Astrocyte (in vitro differentiated cells and primary cell): ENCODE results near the gene SHANK2. TPM values are rescaled to one million over a fixed set of nuclear protein-coding genes. Genes with fewer than 3 reads are reported as not detected.

Experiments
- DNase-seq: peaks from one replicate; pipeline ENCODE4 v3.0.0-alpha.2; 2010; ENCODE audit warnings: low read depth
- FAIRE-seq: peaks from 2 replicates; lab custom pipeline; 2011; peaks lifted over from hg19 to GRCh38; lab: Jason Lieb, UNC
- H2AFZ ChIP-seq: 2 replicates; pipeline ENCODE4 v1.6.0; 2012; ENCODE audit warnings: low read depth, low read length, inconsistent platforms
- H3K27ac ChIP-seq: 2 replicates; pipeline ENCODE4 v1.5.1; 2011; ENCODE audit warnings: low read depth, low read length, inconsistent platforms
- H3K27me3 ChIP-seq: 2 replicates; pipeline ENCODE4 v1.6.0; 2011; ENCODE audit warnings: low read length, inconsistent platforms; ENCODE audit not compliant: insufficient read depth
- H3K36me3 ChIP-seq: 2 replicates; pipeline ENCODE4 v1.5.1; 2011; ENCODE audit warnings: low read length, inconsistent platforms; ENCODE audit not compliant: insufficient read depth
- H3K4me1 ChIP-seq: 2 replicates; pipeline ENCODE4 v1.5.1; 2011; ENCODE audit warnings: low read length, inconsistent platforms; ENCODE audit not compliant: insufficient read depth
- H3K4me2 ChIP-seq: 2 replicates; pipeline ENCODE4 v1.6.0; 2012; ENCODE audit warnings: low read length, inconsistent platforms
- H3K4me3 ChIP-seq: 2 replicates; pipeline ENCODE4 v1.5.1; 2011; ENCODE audit warnings: low read depth, mild to moderate bottlenecking, low read length, inconsistent platforms; ENCODE audit not compliant: insufficient read depth
- H3K79me2 ChIP-seq: 2 replicates; pipeline ENCODE4 v1.6.0; 2012; ENCODE audit warnings: mild to moderate bottlenecking, low read length, inconsistent platforms; ENCODE audit not compliant: insufficient read depth
- H3K9ac ChIP-seq: 2 replicates; pipeline ENCODE4 v1.6.0; 2012; ENCODE audit warnings: mild to moderate bottlenecking, low read length, inconsistent platforms
- H3K9me3 ChIP-seq: 2 replicates; pipeline ENCODE4 v1.5.1; 2012; ENCODE audit warnings: low read depth, mild to moderate bottlenecking, low read length, inconsistent platforms; ENCODE audit not compliant: insufficient read depth
- H4K20me1 ChIP-seq: 2 replicates; pipeline ENCODE4 v1.6.0; 2012; ENCODE audit warnings: low read length, inconsistent platforms; ENCODE audit not compliant: insufficient read depth
- H3K27ac Mint-ChIP-seq: one replicate; pipeline ENCODE4 v1.8.0; 2021; ENCODE audit warnings: mild to moderate bottlenecking, mixed read lengths; ENCODE audit not compliant: unreplicated experiment
- H3K27me3 Mint-ChIP-seq: one replicate; pipeline ENCODE4 v1.8.0; 2021; ENCODE audit warnings: low read depth, mixed read lengths; ENCODE audit not compliant: unreplicated experiment
- H3K36me3 Mint-ChIP-seq: one replicate; pipeline ENCODE4 v1.8.0; 2021; ENCODE audit warnings: low read depth, mixed read lengths; ENCODE audit not compliant: unreplicated experiment
- H3K4me1 Mint-ChIP-seq: one replicate; pipeline ENCODE4 v1.8.0; 2021; ENCODE audit warnings: low read depth, mixed read lengths; ENCODE audit not compliant: unreplicated experiment
- H3K4me3 Mint-ChIP-seq: one replicate; pipeline ENCODE4 v1.8.0; 2021; ENCODE audit warnings: mild to moderate bottlenecking, moderate library complexity, mixed read lengths; ENCODE audit not compliant: unreplicated experiment
- H3K9me3 Mint-ChIP-seq: one replicate; pipeline ENCODE4 v1.8.0; 2021; ENCODE audit warnings: mild to moderate bottlenecking, mixed read lengths; ENCODE audit not compliant: unreplicated experiment
- EZH2 ChIP-seq: IDR thresholded peaks from 2 replicates; pipeline ENCODE4 v1.6.1; 2012; ENCODE audit warnings: mild to moderate bottlenecking, low read length, inconsistent platforms; ENCODE audit not compliant: insufficient read depth
- total RNA-seq: library from RNA; stranded (reverse); gene quantifications from 2 replicates; pipeline ENCODE4 v1.2.1, GENCODE V29; 2021
- TF ChIP-seq, protein P1 (sequence below): IDR thresholded peaks from 2 replicates; pipeline ENCODE4 v1.5.1; 2011; ENCODE audit warnings: low read depth, mild to moderate bottlenecking, inconsistent platforms, low read length, moderate library complexity; ENCODE audit not compliant: insufficient read depth

The SHANK2 gene
- total RNA-seq, 1 donor from 2014 or later: 10.1 TPM

DNA sequence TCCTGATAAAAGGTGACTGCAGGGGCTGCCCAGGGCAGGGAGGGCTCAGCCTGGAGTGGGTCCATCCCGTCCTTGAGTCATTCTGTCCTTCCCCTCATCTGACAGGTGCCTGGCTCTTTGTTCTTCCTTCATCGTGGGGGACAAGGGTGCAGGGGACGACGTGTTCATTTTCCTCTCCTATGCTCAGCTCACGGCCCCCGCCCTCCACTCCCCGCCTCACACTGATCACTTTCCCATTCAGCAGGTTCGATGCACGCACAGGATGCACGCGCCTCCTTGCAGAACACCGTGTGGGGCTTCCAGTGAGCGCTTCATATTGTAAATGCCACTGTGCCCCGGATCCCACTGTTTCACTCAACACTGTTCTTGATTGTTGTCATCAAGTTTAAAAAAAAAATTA, 32.7 kb upstream of the SHANK2 start:
- Histone ChIP-seq H3K36me3 (no peaks in the 10 kb centered on the region), H3K4me1 (peaks cover 19% of the 10 kb centered on the region), H3K27ac (no peak overlapping the region), H3K4me3 (no peak overlapping the region), H3K9ac (no peak overlapping the region), H2AFZ (no peak overlapping the region), H3K9me3 (no peaks in the 10 kb centered on the region), H3K27me3 (peaks cover 7% of the 10 kb centered on the region), H3K79me2 (no peaks in the 10 kb centered on the region), H4K20me1 (no peaks in the 10 kb centered on the region), H3K4me2 (no peak overlapping the region)
- no peak for DNase-seq
- no peak overlapping the region for H3K27ac Mint-ChIP-seq
- H3K4me1 Mint-ChIP-seq: peaks cover 10% of the 10 kb centered on the region
- no peak for FAIRE-seq
- peaks cover 18% of the 10 kb centered on the region for H3K27me3 Mint-ChIP-seq
- H3K4me3 Mint-ChIP-seq: no peak overlapping the region
- TF ChIP-seq, protein P1, sequence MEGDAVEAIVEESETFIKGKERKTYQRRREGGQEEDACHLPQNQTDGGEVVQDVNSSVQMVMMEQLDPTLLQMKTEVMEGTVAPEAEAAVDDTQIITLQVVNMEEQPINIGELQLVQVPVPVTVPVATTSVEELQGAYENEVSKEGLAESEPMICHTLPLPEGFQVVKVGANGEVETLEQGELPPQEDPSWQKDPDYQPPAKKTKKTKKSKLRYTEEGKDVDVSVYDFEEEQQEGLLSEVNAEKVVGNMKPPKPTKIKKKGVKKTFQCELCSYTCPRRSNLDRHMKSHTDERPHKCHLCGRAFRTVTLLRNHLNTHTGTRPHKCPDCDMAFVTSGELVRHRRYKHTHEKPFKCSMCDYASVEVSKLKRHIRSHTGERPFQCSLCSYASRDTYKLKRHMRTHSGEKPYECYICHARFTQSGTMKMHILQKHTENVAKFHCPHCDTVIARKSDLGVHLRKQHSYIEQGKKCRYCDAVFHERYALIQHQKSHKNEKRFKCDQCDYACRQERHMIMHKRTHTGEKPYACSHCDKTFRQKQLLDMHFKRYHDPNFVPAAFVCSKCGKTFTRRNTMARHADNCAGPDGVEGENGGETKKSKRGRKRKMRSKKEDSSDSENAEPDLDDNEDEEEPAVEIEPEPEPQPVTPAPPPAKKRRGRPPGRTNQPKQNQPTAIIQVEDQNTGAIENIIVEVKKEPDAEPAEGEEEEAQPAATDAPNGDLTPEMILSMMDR: no peak
- no peak for TF ChIP-seq EZH2
- H3K9me3 Mint-ChIP-seq: peaks cover 10% of the 10 kb centered on the region
- H3K36me3 Mint-ChIP-seq: peaks cover 3% of the 10 kb centered on the region

DNA sequence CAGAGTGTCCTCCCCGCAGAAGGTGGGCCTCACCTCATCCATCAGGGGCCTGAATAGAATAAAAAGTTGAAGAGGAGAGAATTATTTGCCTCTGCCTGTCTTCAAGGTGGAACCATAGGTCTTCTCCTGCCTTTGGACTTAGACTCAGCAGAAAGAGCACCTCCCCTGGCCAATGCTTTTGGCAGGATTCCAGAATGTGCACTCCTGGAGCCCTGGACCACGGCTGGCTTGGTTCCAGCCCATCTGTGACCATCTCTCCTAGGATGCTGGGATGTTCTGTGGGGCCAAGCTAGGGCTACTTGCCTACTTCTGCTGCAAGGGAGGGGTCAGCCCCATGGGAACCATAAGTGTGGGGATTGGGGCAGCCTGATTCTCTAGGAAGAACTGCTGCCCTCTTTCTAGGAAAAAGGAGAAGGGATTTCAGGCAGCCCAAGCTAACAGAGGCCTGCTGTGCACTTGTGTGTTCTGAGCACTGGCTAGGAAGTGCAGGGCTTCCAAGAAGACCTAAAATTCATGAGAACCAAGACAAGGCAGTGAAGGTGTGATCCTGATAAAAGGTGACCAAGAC, 32.2 kb upstream of the SHANK2 start:
- Histone ChIP-seq H3K9ac (no peak overlapping the region), H2AFZ (no peak overlapping the region), H3K4me3 (no peak overlapping the region), H3K9me3 (no peaks in the 10 kb centered on the region), H3K4me2 (no peak overlapping the region), H3K27me3 (peaks cover 7% of the 10 kb centered on the region), H3K27ac (no peak overlapping the region), H4K20me1 (no peaks in the 10 kb centered on the region), H3K4me1 (peaks cover 19% of the 10 kb centered on the region), H3K36me3 (no peaks in the 10 kb centered on the region), H3K79me2 (no peaks in the 10 kb centered on the region)
- TF ChIP-seq EZH2: no peak
- TF ChIP-seq, protein P1: no peak
- FAIRE-seq: no peak
- no peak for DNase-seq
- Mint-ChIP-seq H3K36me3 (peaks cover 3% of the 10 kb centered on the region), H3K4me1 (peaks cover 10% of the 10 kb centered on the region), H3K4me3 (no peak overlapping the region), H3K9me3 (peaks cover 6% of the 10 kb centered on the region), H3K27ac (no peak overlapping the region), H3K27me3 (peaks cover 18% of the 10 kb centered on the region)

DNA sequence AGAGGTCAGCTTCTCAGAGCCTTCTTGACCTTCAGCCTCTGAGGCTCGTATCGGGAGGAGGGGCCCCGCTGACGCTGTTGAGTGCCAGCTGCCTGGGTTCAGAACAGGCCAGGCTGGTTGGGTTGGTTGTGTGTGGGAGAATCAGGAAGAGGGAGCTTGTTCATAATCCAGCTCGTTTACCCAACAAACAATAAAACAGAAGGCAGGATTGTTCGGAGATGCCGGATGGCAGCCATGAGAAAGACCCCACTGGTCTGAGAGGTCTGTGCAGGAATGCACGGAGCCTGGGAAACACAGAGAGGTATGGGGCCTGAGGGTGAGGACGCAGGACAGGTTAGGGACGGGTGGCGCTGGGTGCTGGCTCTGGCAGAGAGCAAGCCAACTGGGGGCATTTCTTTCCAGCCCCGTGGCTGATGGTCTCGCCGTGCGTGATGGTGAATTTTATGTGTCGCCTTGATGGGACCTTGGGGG, 31.6 kb upstream of the SHANK2 start:
- no peak overlapping the region for H2AFZ ChIP-seq
- TF ChIP-seq, protein P1: no peak
- TF ChIP-seq EZH2: no peak
- H3K36me3 Mint-ChIP-seq: peaks cover 3% of the 10 kb centered on the region
- no peak overlapping the region for H3K27ac ChIP-seq
- no peaks in the 10 kb centered on the region for H3K36me3 ChIP-seq
- H3K27me3 Mint-ChIP-seq: peaks cover 18% of the 10 kb centered on the region
- peaks cover 10% of the 10 kb centered on the region for H3K4me1 Mint-ChIP-seq
- no peaks in the 10 kb centered on the region for H3K79me2 ChIP-seq
- no peak overlapping the region for H3K9ac ChIP-seq
- H3K4me1 ChIP-seq: peaks cover 19% of the 10 kb centered on the region
- FAIRE-seq: no peak
- H3K27me3 ChIP-seq: peaks cover 7% of the 10 kb centered on the region
- no peaks in the 10 kb centered on the region for H3K9me3 ChIP-seq
- DNase-seq: no peak
- H3K9me3 Mint-ChIP-seq: peaks cover 5% of the 10 kb centered on the region
- no peak overlapping the region for H3K4me2 ChIP-seq
- no peak overlapping the region for H3K4me3 ChIP-seq
- peak overlapping the region; percentile 36 for H3K27ac Mint-ChIP-seq
- no peaks in the 10 kb centered on the region for H4K20me1 ChIP-seq
- no peak overlapping the region for H3K4me3 Mint-ChIP-seq
